Cardiac fibroblast (primary cell): ENCODE data around the gene UCHL5.

Experiments used
- DNase-seq, 2 donors: peaks; one replicate each; pipeline versions ENCODE4 v3.0.0 to v3.0.0-alpha.2; 2010; ENCODE audit warnings: low read depth in 2 of 2
- H3K4me3 ChIP-seq, 2 donors: replicated peaks in 1 of 2; 1 replicate in 1 of 2; 2 replicates in 1 of 2; pipeline ENCODE4 v1.5.1; 2011; ENCODE audit warnings: low read depth in 2 of 2, low read length in 2 of 2, mild to moderate bottlenecking in 2 of 2, moderate library complexity in 1 of 2
- CTCF ChIP-seq: IDR thresholded peaks from one replicate; pipeline ENCODE4 v1.5.1; 2011; ENCODE audit warnings: low read depth, mild to moderate bottlenecking, low read length, inconsistent platforms

Gene UCHL5

GRCh38 chr1:193014400-193014799 is 44.8 kb downstream of the UCHL5 start:
- peak in 1 of 2 donors; percentile 44 for DNase-seq
- H3K4me3 ChIP-seq = no peak overlapping the region
- TF ChIP-seq CTCF = no peak

GRCh38 chr1:193013707-193014106 is 45.5 kb downstream of the UCHL5 start:
- TF ChIP-seq CTCF = no peak
- H3K4me3 ChIP-seq = no peak overlapping the region
- peak in 1 of 2 donors; percentile 11 for DNase-seq

- peak; percentile 57 to 91 for DNase-seq
- no peak for TF ChIP-seq CTCF
Measured at GRCh38 chr1:193013005-193013404, 46.2 kb downstream of the UCHL5 start.

GRCh38 chr1:193011406-193011805 is 47.8 kb downstream of the UCHL5 start:
- no peak for TF ChIP-seq CTCF
- no peak for DNase-seq

More at GRCh38 chr1:193013005-193013404, 46.2 kb downstream of the UCHL5 start:
- H3K4me3 ChIP-seq = no peak overlapping the region

GRCh38 chr1:193009501-193009900 is 49.7 kb downstream of the UCHL5 start:
- no peak for TF ChIP-seq CTCF
- H3K4me3 ChIP-seq = no peak overlapping the region
- no peak for DNase-seq

More at GRCh38 chr1:193011406-193011805, 47.8 kb downstream of the UCHL5 start:
- no peak overlapping the region for H3K4me3 ChIP-seq

GRCh38 chr1:193005785-193006184 is 53.4 kb downstream of the UCHL5 start:
- H3K4me3 ChIP-seq = no peak overlapping the region
- no peak for TF ChIP-seq CTCF

GRCh38 chr1:192998536-192998935 is 60.6 kb downstream of the UCHL5 start:
- TF ChIP-seq CTCF = peak; percentile 32
- H3K4me3 ChIP-seq = no peak overlapping the region
- no peak for DNase-seq

More at GRCh38 chr1:193005785-193006184, 53.4 kb downstream of the UCHL5 start:
- no peak for DNase-seq
